GM20431 (cell line): ENCODE measurements around the gene HAND2.

Experiments used
- in situ Hi-C: fragments of 300-500 bp; cut with MseI, MboI; formaldehyde crosslinking; loops from one replicate; pipeline ENCODE4 v1.15.0; 2020; ENCODE audit warnings: low sequenced_read_pairs; ENCODE audit not compliant: unreplicated experiment

Gene HAND2

GRCh38 chr4:173485164-173485563 lies 44.9 kb downstream of the HAND2 start:
- in situ Hi-C loops: no loop called here

- in situ Hi-C loops: no loop called here
Observed at GRCh38 chr4:173482330-173482931, 47.6 kb downstream of the HAND2 start.

- in situ Hi-C loops: no loop called here
Observed at GRCh38 chr4:173478913-173479283, 51.1 kb downstream of the HAND2 start.

GRCh38 chr4:173478201-173478912 lies 51.7 kb downstream of the HAND2 start:
- in situ Hi-C loops: no loop called here

GRCh38 chr4:173477016-173477415 lies 53.0 kb downstream of the HAND2 start:
- in situ Hi-C loops: no loop called here
